HepG2 (cell line): ENCODE results near the gene GATD1. TPM values are rescaled to one million over a fixed set of nuclear protein-coding genes. Genes with fewer than 3 reads are reported as not detected.

Experiments
- ADNP ChIP-seq: sonication (generic); formaldehyde crosslinking; IDR thresholded peaks from 2 replicates; pipeline ENCODE4 v1.4.0; 2020; ENCODE audit warnings: missing genetic modification reagents
- ARID2 ChIP-seq: sonication (generic); formaldehyde crosslinking; IDR thresholded peaks from 2 replicates; pipeline ENCODE4 v1.8.1; 2022; ENCODE audit warnings: mild to moderate bottlenecking, missing genetic modification reagents, borderline replicate concordance
- ASH2L ChIP-seq: fragments of 300-600, 200-600 bp; sonication (generic); IDR thresholded peaks from 2 replicates; pipeline ENCODE4 v1.7.0; 2017; ENCODE audit warnings: low read depth, mild to moderate bottlenecking, moderate library complexity, mixed read lengths, low read length; ENCODE audit not compliant: insufficient read length
- GABPB1 ChIP-seq: IDR thresholded peaks from 2 replicates; pipeline ENCODE4 v1.6.1; 2016; ENCODE audit warnings: mild to moderate bottlenecking, missing genetic modification reagents, moderate library complexity, missing compliant biosample characterization
- NCOA2 ChIP-seq: sonication (generic); formaldehyde crosslinking; IDR thresholded peaks from 2 replicates; pipeline ENCODE4 v1.8.0; 2022; ENCODE audit warnings: inconsistent platforms
- NFATC3 ChIP-seq: sonication (generic); formaldehyde crosslinking; IDR thresholded peaks from 2 replicates; pipeline ENCODE4 v1.5.1; 2020; ENCODE audit warnings: mild to moderate bottlenecking, missing genetic modification reagents
- SRSF9 ChIP-seq: fragments of 200-400 bp; formaldehyde crosslinking; IDR thresholded peaks from 2 replicates; pipeline ENCODE4 v1.6.1; 2018; ENCODE audit warnings: borderline replicate concordance, mild to moderate bottlenecking, low read depth, low read length; ENCODE audit not compliant: insufficient read depth, poor library complexity, severe bottlenecking
- TGIF2 ChIP-seq: IDR thresholded peaks from 2 replicates; pipeline ENCODE4 v1.6.1; 2016; ENCODE audit warnings: control low read depth, missing compliant biosample characterization
- TIGD3 ChIP-seq: sonication (generic); formaldehyde crosslinking; IDR thresholded peaks from 2 replicates; pipeline ENCODE4 v1.5.1; 2020; ENCODE audit warnings: mild to moderate bottlenecking, missing genetic modification reagents, borderline replicate concordance
- TMF1 ChIP-seq: sonication (generic); formaldehyde crosslinking; IDR thresholded peaks from 2 replicates; pipeline ENCODE4 v1.8.1; 2022; ENCODE audit warnings: low read depth, missing genetic modification reagents
- ZBTB8A ChIP-seq: sonication (generic); formaldehyde crosslinking; IDR thresholded peaks from 2 replicates; pipeline ENCODE4 v1.4.0; 2020; ENCODE audit warnings: mild to moderate bottlenecking, low read depth, missing genetic modification reagents, borderline replicate concordance
- ZIK1 ChIP-seq: sonication (generic); formaldehyde crosslinking; IDR thresholded peaks from 2 replicates; pipeline ENCODE4 v1.5.0; 2020; ENCODE audit warnings: mild to moderate bottlenecking, low read depth, missing genetic modification reagents, borderline replicate concordance
- ZNF205 ChIP-seq: IDR thresholded peaks from 2 replicates; pipeline ENCODE4 v1.6.1; 2018; ENCODE audit warnings: missing biosample characterization, missing genetic modification reagents
- ZNF282 ChIP-seq: fragments of 450-650 bp; IDR thresholded peaks from 2 replicates; pipeline ENCODE4 v1.6.1; 2018; ENCODE audit not compliant: partially characterized antibody
- ZNF530 ChIP-seq: sonication (generic); formaldehyde crosslinking; IDR thresholded peaks from 2 replicates; pipeline ENCODE4 v1.5.0; 2020; ENCODE audit warnings: low read depth, mild to moderate bottlenecking, missing genetic modification reagents
- ZNF557 ChIP-seq: sonication (generic); formaldehyde crosslinking; IDR thresholded peaks from 2 replicates; pipeline ENCODE4 v1.4.0; 2020; ENCODE audit warnings: missing genetic modification reagents
- ZNF572 ChIP-seq: sonication (generic); formaldehyde crosslinking; IDR thresholded peaks from 2 replicates; pipeline ENCODE4 v1.5.1; 2020; ENCODE audit warnings: mild to moderate bottlenecking, missing genetic modification reagents
- ZNF687 ChIP-seq: sonication (generic); formaldehyde crosslinking; IDR thresholded peaks from 2 replicates; pipeline ENCODE4 v1.5.1; 2020; ENCODE audit warnings: mild to moderate bottlenecking, missing genetic modification reagents, moderate library complexity
- ZNF800 ChIP-seq: sonication (generic); formaldehyde crosslinking; IDR thresholded peaks from 2 replicates; pipeline ENCODE4 v1.4.0; 2020; ENCODE audit warnings: missing genetic modification reagents
- ZNF816 ChIP-seq: sonication (generic); formaldehyde crosslinking; IDR thresholded peaks from 2 replicates; pipeline ENCODE4 v1.8.0; 2022; ENCODE audit warnings: missing genetic modification reagents, mild to moderate bottlenecking, borderline replicate concordance
- polyA plus RNA-seq, 8 experiments: library from polyadenylated mRNA; depleted of rRNA in 3 of 8; stranded (reverse) in 7 of 8; unstranded in 1 of 8; fragments of >200 nt; fragmentation: Illumina TruSeq in 4 of 8; extraction: Trizol in 4 of 8; gene quantifications; 2 replicates each; pipeline versions ENCODE4 v1.2.1 to v1.2.3, GENCODE V29; 2011 to 2016; ENCODE audit warnings: low read depth in 4 of 8, missing spikeins in 1 of 8, mixed read lengths in 1 of 8; ENCODE audit not compliant: insufficient read depth in 1 of 8
- total RNA-seq, 5 experiments: library from RNA; depleted of rRNA; stranded (reverse); fragments of >200 nt; fragmentation: Illumina TruSeq; extraction: Trizol; gene quantifications; 2 replicates each; pipeline ENCODE4 v1.2.3, GENCODE V29; 2016; ENCODE audit warnings: low read depth in 1 of 5

Gene GATD1
- total and polyA plus RNA-seq, 2 of the 13 experiments (the other 11 are each of a cell fraction or from before 2014, with no cell fraction given): 31.3 to 60.5 TPM

- TF ChIP-seq ZNF572 (CRISPR knock-in tag) (no peak), ZNF557 (CRISPR knock-in tag) (no peak), NCOA2 (CRISPR knock-in tag) (no peak), NFATC3 (no peak), ZNF282 (no peak), TIGD3 (CRISPR knock-in tag) (no peak), ADNP (CRISPR knock-in tag) (no peak), GABPB1 (CRISPR knock-in tag) (peak; percentile 79), TGIF2 (CRISPR knock-in tag) (no peak), ZNF800 (no peak), ZNF530 (CRISPR knock-in tag) (no peak), ZBTB8A (CRISPR knock-in tag) (no peak), ZNF687 (CRISPR knock-in tag) (0 out of 2 replicates have a peak, but pooled peaks have one; percentile 18), ZNF205 (CRISPR knock-in tag) (no peak), TMF1 (CRISPR knock-in tag) (no peak), ZIK1 (CRISPR knock-in tag) (no peak), SRSF9 (no peak), ASH2L (peak; percentile 19), ARID2 (CRISPR knock-in tag) (no peak), ZNF816 (CRISPR knock-in tag) (no peak)
Observed at GRCh38 chr11:819943-820649, 42.8 kb upstream of the GATD1 start (continued).
